Measurements from ENCODE around the gene CAPN14. TPM values are rescaled to one million over a fixed set of nuclear protein-coding genes. Genes with fewer than 3 reads are reported as not detected.

CAPN14 gene
- total RNA-seq, 1 experiment from 2014 or later, result not detected

DNA sequence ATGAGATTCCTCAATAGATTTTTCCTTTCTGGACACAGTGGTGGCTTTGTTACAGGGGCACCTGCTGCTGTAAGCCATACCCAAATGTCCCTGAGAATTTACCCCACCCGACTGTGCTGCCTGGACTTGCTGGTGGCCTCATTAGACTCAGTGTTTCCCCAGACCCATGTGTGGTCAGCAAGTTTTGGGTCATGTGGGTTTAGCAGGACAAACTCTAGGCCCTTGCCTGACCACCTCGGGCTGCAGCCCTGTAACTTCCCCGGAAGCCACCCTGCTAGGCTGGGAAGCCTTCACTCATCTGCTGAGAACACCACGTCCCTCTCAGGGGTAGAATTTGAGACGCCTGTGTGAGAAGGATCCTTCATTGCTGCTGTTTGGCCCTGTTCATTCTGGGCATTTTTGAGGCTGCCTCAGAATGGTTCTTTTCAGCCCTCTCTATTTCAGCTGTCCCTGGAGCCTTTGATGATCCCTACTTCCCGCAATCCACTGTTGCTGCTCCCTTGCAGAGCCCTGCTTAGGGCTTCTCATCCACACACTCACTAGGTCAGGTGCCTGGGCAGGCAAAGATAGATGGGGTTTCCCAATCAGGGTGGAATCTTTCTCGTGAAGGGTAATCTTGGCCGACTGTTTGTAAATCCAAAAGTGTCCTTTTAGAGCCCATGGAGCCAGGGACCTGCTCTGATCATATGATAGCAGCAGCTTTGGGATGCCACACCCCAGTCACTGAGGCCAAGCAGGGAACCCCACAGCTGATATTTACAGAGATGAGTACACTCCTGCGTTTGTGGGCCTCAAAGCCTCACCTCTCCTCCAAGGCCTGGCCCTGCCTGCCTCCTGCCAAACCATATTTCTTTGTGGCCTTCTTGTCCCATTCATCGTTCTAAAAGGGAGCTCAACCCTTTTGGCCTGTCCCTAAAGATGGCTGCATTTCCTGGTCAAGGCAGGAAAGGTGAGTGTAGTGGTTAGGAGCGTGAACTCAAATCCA is 23.4 kb upstream of the CAPN14 start:
- no TSS peak for BruUV-seq (replicated peaks)
- CTCF ChIA-PET, result no interaction called here
- Histone ChIP-seq H3K4me3 (replicated peaks in 1 of 2; ENCODE audit: low read depth in 1 of 2, low read length in 2 of 2) (no peak overlapping the region), H3K4me1 (ENCODE audit: control insufficient read depth in 1 of 2, insufficient read depth in 2 of 2, low read length in 2 of 2) (no peaks in the 10 kb centered on the region), H3K9me3 (ENCODE audit: control insufficient read depth in 1 of 2, insufficient read depth in 1 of 2, low read depth in 1 of 2, low read length in 2 of 2) (no peaks in the 10 kb centered on the region), H3K9ac (ENCODE audit: low read length) (no peak overlapping the region), H4K20me1 (ENCODE audit: insufficient read depth) (no peaks in the 10 kb centered on the region), H3K36me3 (ENCODE audit: control insufficient read depth in 1 of 2, insufficient read depth in 2 of 2, low read length in 2 of 2) (no peaks in the 10 kb centered on the region), H2AFZ (ENCODE audit: low read depth, low read length, poor library complexity, severe bottlenecking) (no peak overlapping the region), H3K79me2 (ENCODE audit: insufficient read depth, low read length) (no peaks in the 10 kb centered on the region), H3K27me3 (ENCODE audit: insufficient read depth, low read length) (no peaks in the 10 kb centered on the region), H3K4me2 (ENCODE audit: low read length) (no peak overlapping the region), H3K9me2 (ENCODE audit: insufficient read depth) (no peaks in the 10 kb centered on the region), H3K27ac (ENCODE audit: low read depth, low read length) (no peak overlapping the region)
- ATAC-seq, result no peak
- DNase-seq (ENCODE audit: low read depth, low spot score), result no peak
- RAD21 ChIA-PET (ENCODE audit: low non-redundant PET in 1 of 2, low total read pairs in 2 of 2, uncharacterized antibody in 2 of 2, unreplicated experiment in 2 of 2), result no interaction called here
- POLR2A ChIA-PET, result no interaction called here
- intact Hi-C loops (cut with micrococcal nuclease), result no loop called here
- TF ChIP-seq YY1 (IDR thresholded peaks at IDR 0.05; ENCODE audit: extremely low read depth, insufficient replicate concordance, low read depth, low read length) (no peak), FOSL1 (IDR thresholded peaks at IDR 0.05; ENCODE audit: low read depth) (no peak), SRF (IDR thresholded peaks at IDR 0.05; ENCODE audit: low read depth) (no peak), JUND (IDR thresholded peaks at IDR 0.05) (no peak), ZNF274 (IDR thresholded peaks at IDR 0.05; ENCODE audit: low read depth, low read length) (no peak), ZFX (IDR thresholded peaks at IDR 0.05) (no peak)
- TF ChIP-seq, protein P1, sequence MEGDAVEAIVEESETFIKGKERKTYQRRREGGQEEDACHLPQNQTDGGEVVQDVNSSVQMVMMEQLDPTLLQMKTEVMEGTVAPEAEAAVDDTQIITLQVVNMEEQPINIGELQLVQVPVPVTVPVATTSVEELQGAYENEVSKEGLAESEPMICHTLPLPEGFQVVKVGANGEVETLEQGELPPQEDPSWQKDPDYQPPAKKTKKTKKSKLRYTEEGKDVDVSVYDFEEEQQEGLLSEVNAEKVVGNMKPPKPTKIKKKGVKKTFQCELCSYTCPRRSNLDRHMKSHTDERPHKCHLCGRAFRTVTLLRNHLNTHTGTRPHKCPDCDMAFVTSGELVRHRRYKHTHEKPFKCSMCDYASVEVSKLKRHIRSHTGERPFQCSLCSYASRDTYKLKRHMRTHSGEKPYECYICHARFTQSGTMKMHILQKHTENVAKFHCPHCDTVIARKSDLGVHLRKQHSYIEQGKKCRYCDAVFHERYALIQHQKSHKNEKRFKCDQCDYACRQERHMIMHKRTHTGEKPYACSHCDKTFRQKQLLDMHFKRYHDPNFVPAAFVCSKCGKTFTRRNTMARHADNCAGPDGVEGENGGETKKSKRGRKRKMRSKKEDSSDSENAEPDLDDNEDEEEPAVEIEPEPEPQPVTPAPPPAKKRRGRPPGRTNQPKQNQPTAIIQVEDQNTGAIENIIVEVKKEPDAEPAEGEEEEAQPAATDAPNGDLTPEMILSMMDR (IDR thresholded peaks at IDR 0.05 in 2 of 3, conservative IDR thresholded peaks at IDR 0.05 in 1 of 3; ENCODE audit: borderline replicate concordance in 1 of 3, insufficient read depth in 1 of 3, low read depth in 2 of 3, low read length in 2 of 3), result no peak
- TF ChIP-seq, protein P2, sequence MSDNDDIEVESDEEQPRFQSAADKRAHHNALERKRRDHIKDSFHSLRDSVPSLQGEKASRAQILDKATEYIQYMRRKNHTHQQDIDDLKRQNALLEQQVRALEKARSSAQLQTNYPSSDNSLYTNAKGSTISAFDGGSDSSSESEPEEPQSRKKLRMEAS (IDR thresholded peaks at IDR 0.05), result no peak
- TF ChIP-seq, protein P3, sequence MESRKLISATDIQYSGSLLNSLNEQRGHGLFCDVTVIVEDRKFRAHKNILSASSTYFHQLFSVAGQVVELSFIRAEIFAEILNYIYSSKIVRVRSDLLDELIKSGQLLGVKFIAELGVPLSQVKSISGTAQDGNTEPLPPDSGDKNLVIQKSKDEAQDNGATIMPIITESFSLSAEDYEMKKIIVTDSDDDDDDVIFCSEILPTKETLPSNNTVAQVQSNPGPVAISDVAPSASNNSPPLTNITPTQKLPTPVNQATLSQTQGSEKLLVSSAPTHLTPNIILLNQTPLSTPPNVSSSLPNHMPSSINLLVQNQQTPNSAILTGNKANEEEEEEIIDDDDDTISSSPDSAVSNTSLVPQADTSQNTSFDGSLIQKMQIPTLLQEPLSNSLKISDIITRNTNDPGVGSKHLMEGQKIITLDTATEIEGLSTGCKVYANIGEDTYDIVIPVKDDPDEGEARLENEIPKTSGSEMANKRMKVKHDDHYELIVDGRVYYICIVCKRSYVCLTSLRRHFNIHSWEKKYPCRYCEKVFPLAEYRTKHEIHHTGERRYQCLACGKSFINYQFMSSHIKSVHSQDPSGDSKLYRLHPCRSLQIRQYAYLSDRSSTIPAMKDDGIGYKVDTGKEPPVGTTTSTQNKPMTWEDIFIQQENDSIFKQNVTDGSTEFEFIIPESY (IDR thresholded peaks at IDR 0.05; ENCODE audit: extremely low read depth, insufficient replicate concordance, low read length), result no peak
